ENCODE results near the gene GPC4. TPM values are rescaled to one million over a fixed set of nuclear protein-coding genes. Genes with fewer than 3 reads are reported as not detected.

The GPC4 gene
- total RNA-seq, 2 donors from 2014 or later, result 8.0 to 15.2 TPM

DNA sequence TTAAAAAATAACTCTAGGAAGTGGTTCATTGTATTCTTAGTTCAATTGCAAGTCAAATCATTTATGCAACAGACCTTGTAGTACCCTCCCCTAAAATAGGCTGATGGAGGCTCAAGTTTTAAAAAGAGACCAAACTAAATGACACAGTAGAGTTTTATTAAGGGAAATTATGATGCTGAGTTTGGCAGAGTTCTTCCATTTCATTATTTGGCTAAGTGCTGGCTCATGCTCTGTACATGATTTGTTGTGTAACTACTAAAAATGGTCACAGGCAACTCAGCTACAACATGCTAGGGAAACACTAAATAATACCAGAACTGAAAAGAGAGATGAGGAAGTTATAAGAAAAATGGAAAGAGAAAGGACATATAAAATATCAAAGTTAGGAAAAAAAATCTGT is 101.0 kb downstream of the GPC4 start:
- H3K27ac ChIP-seq, result no peak overlapping the region
- TF ChIP-seq, protein P1, sequence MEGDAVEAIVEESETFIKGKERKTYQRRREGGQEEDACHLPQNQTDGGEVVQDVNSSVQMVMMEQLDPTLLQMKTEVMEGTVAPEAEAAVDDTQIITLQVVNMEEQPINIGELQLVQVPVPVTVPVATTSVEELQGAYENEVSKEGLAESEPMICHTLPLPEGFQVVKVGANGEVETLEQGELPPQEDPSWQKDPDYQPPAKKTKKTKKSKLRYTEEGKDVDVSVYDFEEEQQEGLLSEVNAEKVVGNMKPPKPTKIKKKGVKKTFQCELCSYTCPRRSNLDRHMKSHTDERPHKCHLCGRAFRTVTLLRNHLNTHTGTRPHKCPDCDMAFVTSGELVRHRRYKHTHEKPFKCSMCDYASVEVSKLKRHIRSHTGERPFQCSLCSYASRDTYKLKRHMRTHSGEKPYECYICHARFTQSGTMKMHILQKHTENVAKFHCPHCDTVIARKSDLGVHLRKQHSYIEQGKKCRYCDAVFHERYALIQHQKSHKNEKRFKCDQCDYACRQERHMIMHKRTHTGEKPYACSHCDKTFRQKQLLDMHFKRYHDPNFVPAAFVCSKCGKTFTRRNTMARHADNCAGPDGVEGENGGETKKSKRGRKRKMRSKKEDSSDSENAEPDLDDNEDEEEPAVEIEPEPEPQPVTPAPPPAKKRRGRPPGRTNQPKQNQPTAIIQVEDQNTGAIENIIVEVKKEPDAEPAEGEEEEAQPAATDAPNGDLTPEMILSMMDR (IDR thresholded peaks at IDR 0.05), result no peak
- TF ChIP-seq POLR2A (IDR thresholded peaks at IDR 0.05) (no peak), POLR2AphosphoS5 (IDR thresholded peaks at IDR 0.05) (no peak)
- no peaks in the 10 kb centered on the region for H3K4me1 ChIP-seq (replicated peaks)
- H3K9me3 ChIP-seq, result no peaks in the 10 kb centered on the region
- intact Hi-C loops (cut with DNase I), result no loop called here
- no peak for DNase-seq (ENCODE audit: low spot score)
- H3K27me3 ChIP-seq (replicated peaks; ENCODE audit: insufficient read depth), result no peaks in the 10 kb centered on the region
- H3K4me3 ChIP-seq, result no peak overlapping the region
- no peaks in the 10 kb centered on the region for H3K36me3 ChIP-seq

DNA sequence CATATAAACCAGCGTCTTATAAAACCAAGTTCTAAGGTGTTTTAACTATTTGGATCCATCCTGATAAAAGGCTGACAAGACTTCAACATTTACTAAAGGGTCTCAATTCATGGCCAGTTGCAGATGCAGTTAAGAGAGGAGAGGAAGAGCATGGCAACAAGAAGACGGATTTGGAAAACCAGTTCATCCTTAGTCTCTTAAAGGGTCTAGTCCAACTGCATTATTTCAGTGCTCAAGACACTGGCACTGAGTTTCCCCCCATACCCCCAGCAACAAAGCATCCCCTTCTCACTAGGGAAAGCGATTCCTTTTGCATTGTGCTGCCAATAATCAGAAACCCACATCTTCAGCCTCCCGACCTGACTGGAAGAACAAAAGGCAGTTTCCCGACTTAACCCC is 106.8 kb downstream of the GPC4 start:
- Histone ChIP-seq H3K27ac (no peak overlapping the region), H3K27me3 (replicated peaks; ENCODE audit: insufficient read depth) (no peaks in the 10 kb centered on the region), H3K9me3 (no peaks in the 10 kb centered on the region), H3K36me3 (no peaks in the 10 kb centered on the region), H3K4me1 (replicated peaks) (no peaks in the 10 kb centered on the region), H3K4me3 (no peak overlapping the region)
- no peak for DNase-seq (ENCODE audit: low spot score)
- intact Hi-C loops (cut with DNase I), result no loop called here
- 44% methylated on average over 5 of the region's 5 CpGs for WGBS
- TF ChIP-seq, protein P1 (IDR thresholded peaks at IDR 0.05), result no peak
- TF ChIP-seq POLR2A (IDR thresholded peaks at IDR 0.05), result no peak

DNA sequence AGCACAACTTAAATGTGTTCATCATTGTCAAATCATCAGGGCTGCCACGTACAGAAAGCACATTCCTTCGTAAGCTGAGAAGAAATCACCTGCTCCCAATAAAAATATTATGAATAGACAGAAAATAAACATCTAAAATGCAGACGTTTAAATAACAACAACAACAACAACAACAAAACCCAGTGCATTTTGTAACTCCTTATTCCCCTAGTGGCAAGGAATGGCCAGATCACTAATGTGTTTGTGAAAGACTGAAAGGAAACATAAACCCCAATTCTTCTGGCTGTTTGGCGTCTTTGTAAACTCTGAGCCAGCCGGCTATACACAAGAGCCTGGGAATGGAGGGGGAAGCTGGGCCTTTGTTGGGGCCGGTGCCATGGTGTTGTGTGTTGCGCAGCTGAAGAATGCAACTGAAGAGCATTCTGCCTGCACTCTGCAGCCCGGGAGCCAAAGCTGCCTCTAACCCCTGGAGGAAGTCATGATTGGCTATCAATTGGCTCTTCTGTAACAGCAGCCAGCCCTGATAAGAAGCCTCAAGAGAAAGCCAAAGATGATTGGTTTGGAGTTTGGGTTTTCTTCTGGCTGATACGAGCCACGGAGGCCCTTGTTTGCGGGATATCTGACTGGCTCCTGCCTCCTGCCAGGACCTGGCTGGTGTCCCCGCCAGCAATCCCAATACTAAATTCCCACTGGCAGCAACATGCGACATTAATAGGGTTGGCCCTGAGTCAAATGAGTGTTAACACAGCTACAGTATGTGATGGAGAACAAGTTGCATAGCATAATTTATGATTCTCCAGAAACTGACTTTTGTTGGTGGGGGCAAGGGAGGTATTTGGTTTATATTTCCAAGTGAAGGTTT is 107.4 kb downstream of the GPC4 start:
- DNase-seq (ENCODE audit: low spot score), result no peak
- H3K27me3 ChIP-seq (replicated peaks; ENCODE audit: insufficient read depth), result no peaks in the 10 kb centered on the region
- TF ChIP-seq, protein P1 (IDR thresholded peaks at IDR 0.05), result no peak
- TF ChIP-seq POLR2AphosphoS5 (IDR thresholded peaks at IDR 0.05), result no peak
- no peak for TF ChIP-seq POLR2A (IDR thresholded peaks at IDR 0.05)
- no peaks in the 10 kb centered on the region for H3K36me3 ChIP-seq
- H3K27ac ChIP-seq, result no peak overlapping the region
- no peaks in the 10 kb centered on the region for H3K9me3 ChIP-seq
- 27% methylated on average over 7 of the region's 13 CpGs for WGBS
- intact Hi-C loops (cut with DNase I), result no loop called here
- H3K4me3 ChIP-seq, result no peak overlapping the region
- no peaks in the 10 kb centered on the region for H3K4me1 ChIP-seq (replicated peaks)

DNA sequence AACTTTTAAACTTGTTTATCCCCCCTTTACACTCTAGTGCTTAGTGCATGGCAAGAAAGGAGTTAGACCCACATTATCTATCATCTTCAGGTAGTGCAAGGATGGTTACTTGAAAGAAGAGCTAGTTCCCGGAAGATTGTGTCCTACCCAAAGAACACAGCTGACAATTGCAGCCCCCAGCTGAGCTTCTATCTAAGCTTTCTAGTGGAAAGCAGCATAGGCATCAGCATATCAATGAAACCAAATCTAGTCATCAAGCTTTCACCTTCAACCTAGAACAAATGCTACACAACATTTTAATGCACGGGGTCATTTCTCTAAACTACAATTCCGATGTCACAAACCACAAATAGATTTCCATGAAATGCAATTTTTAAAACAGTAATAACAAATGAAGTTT is 108.2 kb downstream of the GPC4 start:
- WGBS, result 83% methylated on average over 3 of the region's 3 CpGs
- Histone ChIP-seq H3K4me3 (no peak overlapping the region), H3K4me1 (replicated peaks) (no peaks in the 10 kb centered on the region), H3K9me3 (no peaks in the 10 kb centered on the region), H3K27me3 (replicated peaks; ENCODE audit: insufficient read depth) (no peaks in the 10 kb centered on the region), H3K27ac (no peak overlapping the region), H3K36me3 (no peaks in the 10 kb centered on the region)
- DNase-seq (ENCODE audit: low spot score), result no peak
- TF ChIP-seq POLR2A (IDR thresholded peaks at IDR 0.05) (no peak), POLR2AphosphoS5 (IDR thresholded peaks at IDR 0.05) (no peak)
- TF ChIP-seq, protein P1 (IDR thresholded peaks at IDR 0.05), result no peak
- intact Hi-C loops (cut with DNase I), result no loop called here

DNA sequence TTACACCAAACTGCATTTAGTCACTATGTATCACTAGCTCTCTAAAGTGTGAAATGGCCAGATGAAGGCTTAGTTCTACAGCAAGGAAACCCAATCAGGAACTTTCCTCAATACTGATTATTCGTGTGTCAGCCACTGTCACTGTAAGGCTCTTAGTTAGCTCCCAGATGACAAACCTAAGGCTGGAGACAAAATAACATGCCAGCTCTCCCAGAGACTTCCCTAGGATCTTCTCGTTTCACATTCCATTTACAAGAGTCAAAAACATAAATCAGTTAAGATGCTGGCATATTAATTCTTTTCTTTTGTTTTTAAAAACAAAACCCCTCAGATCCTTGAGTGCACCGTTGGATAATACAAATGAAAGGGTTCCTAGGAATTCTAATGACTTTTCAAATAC is 109.0 kb downstream of the GPC4 start:
- H3K4me3 ChIP-seq, result no peak overlapping the region
- DNase-seq (ENCODE audit: low spot score), result no peak
- no peak for TF ChIP-seq POLR2A (IDR thresholded peaks at IDR 0.05)
- no peak for TF ChIP-seq POLR2AphosphoS5 (IDR thresholded peaks at IDR 0.05)
- TF ChIP-seq, protein P1 (IDR thresholded peaks at IDR 0.05), result no peak
- H3K36me3 ChIP-seq, result no peaks in the 10 kb centered on the region
- H3K27me3 ChIP-seq (replicated peaks; ENCODE audit: insufficient read depth), result no peaks in the 10 kb centered on the region
- intact Hi-C loops (cut with DNase I), result no loop called here
- H3K4me1 ChIP-seq (replicated peaks), result no peaks in the 10 kb centered on the region
- H3K9me3 ChIP-seq, result no peaks in the 10 kb centered on the region
- no peak overlapping the region for H3K27ac ChIP-seq
- WGBS, result 42% methylated on average over 3 of the region's 3 CpGs

Data from prostate gland (tissue), 2 donors.